Measurements from ENCODE around the gene RASGEF1C.

- TF ChIP-seq ZNF384 (IDR thresholded peaks at IDR 0.05) = no peak
- no peak for TF ChIP-seq BHLHE40 (IDR thresholded peaks at IDR 0.05; ENCODE audit: borderline replicate concordance)
- no peak for TF ChIP-seq ARNT (IDR thresholded peaks at IDR 0.05)
- no peak for TF ChIP-seq ELF4 (IDR thresholded peaks at IDR 0.05)
- TF ChIP-seq, protein P1, sequence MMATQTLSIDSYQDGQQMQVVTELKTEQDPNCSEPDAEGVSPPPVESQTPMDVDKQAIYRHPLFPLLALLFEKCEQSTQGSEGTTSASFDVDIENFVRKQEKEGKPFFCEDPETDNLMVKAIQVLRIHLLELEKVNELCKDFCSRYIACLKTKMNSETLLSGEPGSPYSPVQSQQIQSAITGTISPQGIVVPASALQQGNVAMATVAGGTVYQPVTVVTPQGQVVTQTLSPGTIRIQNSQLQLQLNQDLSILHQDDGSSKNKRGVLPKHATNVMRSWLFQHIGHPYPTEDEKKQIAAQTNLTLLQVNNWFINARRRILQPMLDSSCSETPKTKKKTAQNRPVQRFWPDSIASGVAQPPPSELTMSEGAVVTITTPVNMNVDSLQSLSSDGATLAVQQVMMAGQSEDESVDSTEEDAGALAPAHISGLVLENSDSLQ (IDR thresholded peaks at IDR 0.05) = no peak
- TF ChIP-seq SP1 (IDR thresholded peaks at IDR 0.05) = no peak
- TF ChIP-seq FOXM1 (IDR thresholded peaks at IDR 0.05; ENCODE audit: borderline replicate concordance) = no peak
- TF ChIP-seq LEF1 (IDR thresholded peaks at IDR 0.05; ENCODE audit: borderline replicate concordance) = no peak
- TF ChIP-seq HDGF (IDR thresholded peaks at IDR 0.05; ENCODE audit: borderline replicate concordance) = no peak
- TF ChIP-seq TARDBP (IDR thresholded peaks at IDR 0.05) = no peak
- TF ChIP-seq FOXA1 (IDR thresholded peaks at IDR 0.05) = no peak
Observed at GRCh38 chr5:180234271-180234670, 25.3 kb upstream of the RASGEF1C start.
